Gastrocnemius medialis (tissue), 4 donors: ENCODE results near the gene HDAC5.

Source experiments
- POLR2A ChIP-seq, 2 donors: fragments of 450-650 bp; IDR thresholded peaks; one replicate each; pipeline ENCODE4 v1.6.1; 2017; ENCODE audit warnings: antibody characterized with exemption in 2 of 2, mild to moderate bottlenecking in 2 of 2, moderate library complexity in 2 of 2
- TF ChIP-seq, protein P1 (sequence below), 5 experiments: fragments of 450-650 bp in 3 of 5; fragments of 200-600 bp in 2 of 5; sonication (generic) in 2 of 5; IDR thresholded peaks in 4 of 5; conservative IDR thresholded peaks in 1 of 5; 1 replicate in 4 of 5; 2 replicates in 1 of 5; pipeline ENCODE4 v1.5.1; 2016 to 2019; ENCODE audit warnings: antibody characterized with exemption in 5 of 5, mild to moderate bottlenecking in 3 of 5, moderate library complexity in 3 of 5

DNA sequence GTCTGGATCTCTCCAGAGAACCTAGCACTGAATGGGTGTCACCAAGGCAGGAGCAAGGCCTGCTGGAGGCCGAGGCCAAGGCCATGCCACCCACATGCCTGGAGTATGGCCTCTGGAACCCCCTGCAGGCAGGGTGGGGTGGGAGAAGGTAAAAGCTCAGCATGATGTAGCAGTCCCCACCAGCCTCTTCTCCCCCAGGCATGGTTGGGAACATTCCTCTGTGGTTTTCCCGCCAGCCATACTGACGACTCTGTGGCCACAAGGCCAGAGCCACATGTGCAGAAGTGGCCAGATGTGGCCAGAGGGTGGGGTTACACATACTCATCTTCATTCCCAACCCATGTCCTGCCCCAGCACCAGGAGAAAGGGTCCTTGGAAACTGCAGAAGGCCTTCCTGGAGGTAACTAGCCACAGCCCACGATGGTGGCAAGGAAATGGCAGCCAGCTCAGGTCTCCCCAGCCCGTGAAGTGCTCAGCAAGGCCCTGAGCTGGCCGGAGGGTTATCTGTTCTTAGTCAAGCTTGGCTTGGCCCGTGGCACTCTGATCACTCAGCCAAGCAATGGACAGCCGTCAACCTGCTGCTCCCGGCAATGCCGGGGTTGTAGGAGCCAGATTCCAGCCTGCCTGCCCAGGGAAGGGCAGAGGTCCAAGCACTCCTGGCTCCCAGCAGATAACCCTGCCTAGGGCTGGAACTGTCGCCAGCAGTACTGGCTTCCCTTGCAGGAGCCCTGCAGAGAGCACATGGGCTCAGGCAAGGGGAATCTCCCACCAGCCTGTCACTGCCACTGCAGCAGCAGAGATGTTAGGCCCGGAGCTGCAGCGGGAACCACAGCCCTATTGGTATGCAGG, 26.1 kb downstream of the HDAC5 start:
- TF ChIP-seq, protein P1, sequence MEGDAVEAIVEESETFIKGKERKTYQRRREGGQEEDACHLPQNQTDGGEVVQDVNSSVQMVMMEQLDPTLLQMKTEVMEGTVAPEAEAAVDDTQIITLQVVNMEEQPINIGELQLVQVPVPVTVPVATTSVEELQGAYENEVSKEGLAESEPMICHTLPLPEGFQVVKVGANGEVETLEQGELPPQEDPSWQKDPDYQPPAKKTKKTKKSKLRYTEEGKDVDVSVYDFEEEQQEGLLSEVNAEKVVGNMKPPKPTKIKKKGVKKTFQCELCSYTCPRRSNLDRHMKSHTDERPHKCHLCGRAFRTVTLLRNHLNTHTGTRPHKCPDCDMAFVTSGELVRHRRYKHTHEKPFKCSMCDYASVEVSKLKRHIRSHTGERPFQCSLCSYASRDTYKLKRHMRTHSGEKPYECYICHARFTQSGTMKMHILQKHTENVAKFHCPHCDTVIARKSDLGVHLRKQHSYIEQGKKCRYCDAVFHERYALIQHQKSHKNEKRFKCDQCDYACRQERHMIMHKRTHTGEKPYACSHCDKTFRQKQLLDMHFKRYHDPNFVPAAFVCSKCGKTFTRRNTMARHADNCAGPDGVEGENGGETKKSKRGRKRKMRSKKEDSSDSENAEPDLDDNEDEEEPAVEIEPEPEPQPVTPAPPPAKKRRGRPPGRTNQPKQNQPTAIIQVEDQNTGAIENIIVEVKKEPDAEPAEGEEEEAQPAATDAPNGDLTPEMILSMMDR (IDR thresholded peaks at IDR 0.05 in 4 of 5, conservative IDR thresholded peaks at IDR 0.05 in 1 of 5) = no peak
- no peak for TF ChIP-seq POLR2A (IDR thresholded peaks at IDR 0.05)
